Measurements from ENCODE around the gene LRRN2. TPM values are rescaled to one million over a fixed set of nuclear protein-coding genes. Genes with fewer than 3 reads are reported as not detected.

The LRRN2 gene
- total and polyA plus RNA-seq, 9 of the 15 experiments (the other 6 are each of a cell fraction or from before 2014, with no cell fraction given), result 0.05 TPM; not detected in 8

- TF ChIP-seq ZNF318 (IDR thresholded peaks at IDR 0.05; ENCODE audit: borderline replicate concordance in 1 of 2, low read depth in 1 of 2) (no peak), RBM15 (IDR thresholded peaks at IDR 0.05; ENCODE audit: insufficient read depth, low read length) (no peak), MYBL2 (IDR thresholded peaks at IDR 0.05; ENCODE audit: low read depth) (no peak), MYBL2 (CRISPR knock-in tag; IDR thresholded peaks at IDR 0.05; ENCODE audit: borderline replicate concordance) (no peak), HIVEP1 (CRISPR knock-in tag; IDR thresholded peaks at IDR 0.05) (no peak), DACH1 (IDR thresholded peaks at IDR 0.05; ENCODE audit: partially characterized antibody) (no peak), ERF (CRISPR knock-in tag; IDR thresholded peaks at IDR 0.05) (no peak), CBFA2T3 (IDR thresholded peaks at IDR 0.05) (no peak), SIN3B (IDR thresholded peaks at IDR 0.05; ENCODE audit: low read depth) (no peak), STAG1 (CRISPR knock-in tag; IDR thresholded peaks at IDR 0.05; ENCODE audit: borderline replicate concordance) (no peak), KDM1A (IDR thresholded peaks at IDR 0.05) (peak; percentile 29 to 34; a peak in 1 of 4 replicates), ZBTB34 (CRISPR knock-in tag; IDR thresholded peaks at IDR 0.05) (no peak), ZNF583 (CRISPR knock-in tag; IDR thresholded peaks at IDR 0.05) (no peak), NFE2 (IDR thresholded peaks at IDR 0.05; ENCODE audit: low read depth) (peak; percentile 65)
Measured at GRCh38 chr1:204713541-204713940, 28.0 kb upstream of the LRRN2 start (continued).

Data from K562 (cell line).